Hematopoietic multipotent progenitor cell treated with erythropoietin and hydrocortisone succinate and interleukin-3 and kit ligand, for 4 days (in vitro differentiated cells): Measurements from ENCODE around the gene DLX3.
"Not testable (repeated sequence)": the region's sequence is repeated elsewhere in the genome, so short reads cannot be mapped to it uniquely, and the experiment has no call there.

Experiments
- DNase-seq: peaks from one replicate; pipeline ENCODE4 v3.0.0-alpha.2; 2015

Gene DLX3

DNA sequence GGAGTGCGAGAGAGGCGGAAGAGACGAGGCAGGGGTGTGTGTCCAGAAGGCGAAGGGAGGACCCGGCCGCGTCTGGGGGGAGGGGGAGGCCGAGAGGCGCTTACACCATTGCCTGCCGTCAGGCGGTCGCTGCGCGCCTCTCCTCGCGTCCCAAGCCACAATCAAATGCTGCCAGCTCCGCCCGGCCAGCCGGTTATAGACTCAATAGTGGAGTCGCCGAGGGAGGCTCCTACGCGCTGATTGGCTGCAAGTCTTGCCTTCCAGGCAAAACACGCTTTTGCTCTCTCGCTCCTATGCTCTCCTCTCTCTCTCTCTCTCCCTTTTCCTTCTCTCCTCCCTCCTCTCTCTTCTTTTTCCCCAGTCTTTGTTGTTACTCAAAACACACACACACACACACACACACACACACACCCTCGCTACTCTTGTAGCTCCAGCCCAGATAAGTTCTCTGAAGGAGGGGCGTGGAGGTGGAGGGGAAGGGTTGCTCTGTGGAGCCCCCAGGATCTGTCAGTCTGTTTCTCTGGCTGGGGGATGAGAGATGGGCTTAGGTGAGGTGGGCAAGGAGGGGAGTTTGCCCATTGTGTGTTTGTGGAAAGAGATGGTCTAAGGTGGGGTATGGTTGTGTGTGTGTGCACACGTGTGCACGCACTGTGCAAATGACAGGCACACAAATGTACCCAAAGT, at the start of gene DLX3:
DLX3 (minus strand) TSS at position 170 of the 684 bp plus-strand sequence. CDS start 226 bp downstream, outside the sequence.
- DNase-seq = peak; percentile 76

DNA sequence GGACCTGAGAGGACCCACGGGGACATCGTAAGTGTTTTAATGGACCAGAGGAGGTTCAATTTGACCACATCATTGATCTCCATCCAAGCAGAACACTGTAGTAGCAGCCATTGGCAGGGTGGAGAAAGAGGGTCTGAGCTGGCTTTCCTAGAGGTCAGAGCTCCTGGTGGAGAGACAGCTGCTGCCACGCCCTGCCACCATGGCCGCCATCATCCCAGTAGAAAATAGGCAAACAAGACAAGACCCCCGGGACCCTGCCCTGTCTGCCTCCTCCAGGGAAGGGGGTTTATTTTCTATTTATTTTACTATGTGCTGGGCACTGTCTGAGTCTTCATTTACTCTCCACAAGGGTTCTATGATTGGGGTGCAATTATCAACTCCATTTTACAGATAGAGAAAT, 49.5 kb upstream of the DLX3 start:
- no peak for DNase-seq

DNA sequence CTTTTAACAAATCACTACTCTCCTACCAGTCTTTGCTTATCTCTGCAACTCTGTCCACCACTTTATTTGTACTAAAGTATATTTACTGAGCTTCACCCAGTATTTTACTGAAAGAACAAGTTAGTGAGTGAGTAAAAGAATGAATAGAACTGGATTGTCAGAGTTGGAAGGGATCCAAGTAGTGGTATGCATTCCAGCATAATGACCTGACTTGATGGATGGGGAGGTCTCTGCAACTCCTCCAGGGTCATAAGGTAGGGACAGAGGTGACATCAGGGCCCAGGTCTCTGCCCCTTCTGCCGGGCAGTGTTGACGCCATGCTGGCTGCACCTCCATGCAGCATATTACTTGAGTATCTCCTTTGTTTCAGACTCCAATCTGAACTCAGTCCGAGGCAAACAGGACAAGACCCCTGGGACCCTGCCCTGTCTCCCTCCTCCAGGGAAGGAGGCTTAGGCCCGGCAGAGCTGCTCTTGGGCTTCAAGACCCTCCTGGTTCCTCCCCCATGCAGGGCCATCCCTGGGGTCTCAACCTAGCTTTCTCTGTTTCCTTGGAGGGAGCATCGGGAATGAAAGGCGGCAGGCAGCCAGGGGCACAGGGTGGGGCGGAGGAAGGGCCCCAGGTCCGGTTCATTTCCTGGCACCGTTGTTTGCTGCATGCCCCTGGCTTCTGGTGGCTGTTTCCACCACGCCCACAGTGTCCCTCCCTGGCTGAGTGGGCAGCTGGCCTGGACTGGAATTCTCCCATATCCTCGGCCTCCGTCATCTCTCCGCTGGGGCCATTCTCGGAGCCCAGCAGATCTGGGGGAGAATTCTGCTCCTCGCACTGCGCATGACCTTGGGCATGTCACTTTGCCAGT, 48.5 kb upstream of the DLX3 start:
- no peak for DNase-seq

DNA sequence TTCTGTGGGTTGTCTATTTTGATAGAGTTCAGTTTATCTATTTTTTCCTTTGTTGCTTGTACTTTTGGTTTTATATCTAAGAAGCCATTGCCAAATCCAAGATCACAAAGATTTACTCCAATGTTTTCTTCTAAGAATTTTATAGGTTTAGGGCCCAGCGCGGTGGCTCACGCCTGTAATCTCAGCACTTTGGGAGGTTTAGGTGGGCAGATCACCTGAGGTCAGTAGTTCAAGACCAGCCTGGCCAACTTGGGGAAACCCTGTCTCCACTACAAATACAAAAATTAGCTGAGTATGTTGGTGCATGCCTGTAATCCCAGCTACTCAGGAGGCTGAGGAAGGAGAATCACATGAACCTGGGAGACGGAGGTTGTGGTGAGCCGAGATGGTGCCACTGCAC, 47.2 kb upstream of the DLX3 start:
- no peak for DNase-seq

DNA sequence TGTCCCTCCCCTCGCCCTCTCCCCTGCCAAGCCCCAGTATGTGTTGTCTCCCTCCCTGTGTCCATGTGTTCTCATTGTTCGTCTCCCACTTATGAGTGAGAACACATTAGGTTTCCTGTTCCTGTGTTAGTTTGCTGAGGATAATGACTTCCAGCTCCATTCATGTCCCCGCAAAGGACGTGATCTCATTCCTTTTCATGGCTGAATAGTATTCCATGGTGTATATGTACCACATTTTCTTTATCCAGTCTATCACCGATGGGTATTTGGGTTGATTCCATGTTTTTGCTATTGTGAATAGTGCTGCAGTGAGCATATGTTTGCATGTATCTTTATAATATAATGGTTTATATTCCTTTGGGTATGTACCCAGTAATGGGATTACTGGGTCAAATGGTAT, 45.5 kb upstream of the DLX3 start:
- DNase-seq = not testable (repeated sequence)

DNA sequence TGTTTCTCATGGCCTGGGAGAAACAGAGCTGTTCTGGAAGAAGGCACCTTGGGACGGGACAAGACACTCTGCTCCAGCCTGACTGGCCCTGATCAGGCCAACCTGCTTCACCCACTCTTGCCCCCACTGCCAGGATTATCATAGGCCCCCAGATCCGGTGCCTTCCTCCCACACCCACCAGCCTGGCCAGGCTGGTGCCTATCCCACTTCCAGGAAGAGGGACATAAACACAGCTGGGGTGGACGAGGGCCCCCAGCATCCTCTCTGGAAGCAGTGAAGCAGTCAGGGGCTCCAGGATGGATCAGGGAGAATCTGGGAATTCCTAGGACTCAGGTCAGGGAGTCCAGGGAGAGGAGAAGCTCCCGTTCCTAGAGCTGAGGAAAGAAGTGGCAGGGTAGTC, 44.0 kb upstream of the DLX3 start:
- DNase-seq = no peak

DNA sequence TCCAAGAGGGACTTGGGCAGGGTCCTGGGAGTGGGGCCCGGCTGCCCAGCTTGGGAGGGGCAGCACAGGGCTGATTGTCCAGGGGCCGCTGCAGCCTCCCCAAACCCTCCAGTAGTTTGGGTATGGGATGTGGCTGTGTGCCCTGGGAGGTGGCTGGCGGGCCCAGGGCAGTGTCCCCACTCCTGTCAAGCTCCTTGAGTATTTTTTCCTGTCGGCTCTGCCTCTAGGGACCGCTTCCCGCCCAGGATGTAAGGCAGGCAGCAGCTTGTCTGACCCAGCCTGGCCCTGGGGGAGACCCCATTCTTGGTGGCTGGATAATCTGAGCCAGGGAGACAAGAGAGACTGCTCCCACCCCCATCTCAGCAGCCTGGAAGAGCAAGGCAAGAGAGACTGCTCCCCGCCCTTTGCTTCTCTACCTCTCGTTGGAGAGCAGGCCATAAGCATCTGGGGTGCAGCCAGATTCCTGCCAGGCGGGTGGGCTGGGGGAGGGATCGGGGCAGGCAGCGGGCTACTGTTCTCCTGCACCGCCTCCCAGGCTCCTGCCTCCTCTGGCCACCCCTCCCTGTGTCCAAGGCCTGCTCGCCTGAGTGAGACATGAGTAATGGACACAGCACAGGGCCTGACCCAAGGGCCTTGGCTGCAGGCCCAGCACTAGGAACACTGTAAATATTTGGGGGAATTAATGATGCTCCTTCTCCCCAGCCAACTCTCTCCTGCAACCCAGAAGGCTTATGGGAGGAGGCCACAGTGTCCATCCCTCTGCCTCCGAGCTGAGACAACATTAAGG, 42.5 kb upstream of the DLX3 start:
- DNase-seq = no peak

DNA sequence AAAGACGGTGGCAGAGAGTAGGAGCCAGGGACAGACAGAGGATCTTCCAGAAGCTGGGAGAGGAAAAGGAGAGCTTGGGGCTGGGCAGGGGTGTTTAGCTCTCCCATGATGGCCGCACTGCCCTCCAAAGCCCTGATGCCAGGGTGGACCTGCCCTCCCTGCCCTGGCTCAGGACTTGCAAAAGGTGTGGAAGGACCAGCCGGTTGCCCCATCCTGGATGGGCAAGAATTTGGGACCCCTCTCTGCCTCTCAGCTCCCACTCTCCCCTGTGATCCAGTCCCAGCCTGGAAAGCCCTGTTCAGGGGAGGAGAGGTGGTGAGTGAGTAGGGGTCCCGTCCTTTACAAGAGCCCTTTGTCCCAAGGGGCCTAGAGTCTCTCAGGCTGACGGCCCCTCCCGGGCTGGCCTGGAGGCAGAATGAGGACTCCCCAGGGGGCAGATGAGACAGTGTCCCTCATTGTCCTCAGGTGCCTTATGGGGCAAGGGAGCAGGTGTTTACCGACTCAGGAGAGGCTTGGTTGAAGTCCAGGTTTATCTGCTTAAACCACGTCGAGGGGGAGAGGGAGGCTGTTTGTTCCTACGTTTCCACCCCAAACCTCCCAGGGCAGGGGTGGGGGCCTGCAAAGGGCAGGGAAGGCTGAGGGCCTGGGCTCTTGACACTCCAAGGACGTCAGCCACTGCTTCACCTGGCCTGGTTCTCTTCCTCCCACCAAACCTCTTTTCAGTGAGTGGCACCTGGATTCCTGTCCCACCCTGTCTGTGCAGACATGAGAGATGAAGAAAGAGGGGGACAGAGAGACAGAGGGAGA, 41.6 kb upstream of the DLX3 start:
- DNase-seq = no peak

DNA sequence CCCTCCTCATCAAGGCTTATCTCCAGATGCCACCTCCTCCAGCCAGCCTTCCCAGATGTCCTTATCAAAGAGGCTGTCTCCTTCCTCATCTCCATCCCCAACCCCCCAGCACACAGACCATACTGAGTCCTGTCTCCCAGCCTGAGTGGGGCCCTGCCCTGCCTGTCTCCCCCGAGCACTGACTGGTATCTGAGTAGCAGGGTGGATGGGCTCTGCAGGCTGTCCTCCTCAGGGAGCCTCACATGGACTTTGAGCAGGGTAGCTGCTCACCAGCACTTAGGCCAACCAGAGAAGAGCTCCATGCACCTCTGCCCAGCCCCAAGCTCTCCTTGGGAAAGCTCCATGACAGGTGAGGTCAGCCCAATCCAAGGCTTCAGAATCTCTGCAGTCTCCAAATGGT, 40.9 kb upstream of the DLX3 start:
- DNase-seq = no peak

DNA sequence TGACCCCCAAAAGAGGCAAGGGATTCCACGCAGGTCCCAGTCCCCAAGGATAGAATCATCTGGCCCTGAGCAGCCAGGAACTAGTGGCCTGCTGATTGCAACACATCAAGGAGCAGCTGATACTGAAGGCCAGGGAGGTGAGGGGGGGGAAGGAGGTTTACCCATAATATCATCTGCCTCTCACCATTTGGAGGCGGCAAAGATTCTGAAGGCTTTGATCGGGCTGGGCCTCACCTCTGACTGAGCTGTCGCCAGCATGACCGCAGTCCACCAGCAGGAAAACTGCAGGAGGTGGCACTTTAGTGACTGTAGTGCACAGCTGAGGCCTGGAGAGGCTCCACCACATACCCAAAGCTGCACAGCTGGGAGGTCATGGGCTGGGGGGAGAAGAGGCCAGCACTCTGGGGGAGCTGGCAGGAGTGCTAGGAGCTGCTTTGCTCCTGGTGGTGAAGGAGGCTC, 40.4 kb upstream of the DLX3 start:
- DNase-seq = no peak

DNA sequence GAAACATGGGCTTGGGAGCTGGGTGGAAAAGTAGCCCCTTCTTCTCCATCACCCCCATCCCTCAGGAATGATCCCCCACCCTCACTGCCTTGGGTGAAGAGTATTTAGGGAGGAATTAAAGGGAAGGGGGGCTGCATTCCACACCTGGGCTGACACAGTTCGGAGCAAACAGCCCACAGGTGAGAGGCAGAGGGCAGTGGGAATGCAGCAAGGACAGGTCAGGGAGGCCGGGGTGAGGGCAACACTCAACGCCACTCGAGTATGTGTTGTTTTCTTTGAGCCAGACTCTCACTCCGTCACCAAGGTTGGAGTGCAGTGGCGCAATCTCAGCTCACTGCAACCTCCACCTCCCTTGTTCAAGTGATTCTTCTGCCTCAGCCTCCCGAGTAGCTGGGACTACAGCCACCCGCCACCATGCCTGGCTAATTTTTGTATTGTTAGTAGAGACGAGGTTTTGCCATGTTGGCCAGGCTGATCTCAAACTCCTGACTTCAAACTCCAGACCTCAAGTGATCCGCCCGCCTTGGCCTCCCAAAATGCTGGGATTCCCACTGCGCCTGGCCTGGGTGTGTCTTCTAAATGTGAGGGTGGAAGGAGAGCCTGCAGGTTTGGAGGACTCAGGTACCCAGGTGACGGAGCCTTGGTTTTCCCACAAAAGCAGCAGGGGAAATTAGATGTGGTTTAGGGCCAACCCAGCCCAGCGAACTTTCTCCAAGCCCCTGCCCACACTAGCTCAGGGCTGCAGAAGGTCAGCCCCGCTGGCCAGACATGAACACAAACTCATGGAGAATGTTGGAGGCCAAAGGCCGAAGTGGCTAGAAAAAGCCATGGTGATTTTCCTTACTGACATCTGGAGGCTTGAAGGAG, 39.7 kb upstream of the DLX3 start:
- no peak for DNase-seq

DNA sequence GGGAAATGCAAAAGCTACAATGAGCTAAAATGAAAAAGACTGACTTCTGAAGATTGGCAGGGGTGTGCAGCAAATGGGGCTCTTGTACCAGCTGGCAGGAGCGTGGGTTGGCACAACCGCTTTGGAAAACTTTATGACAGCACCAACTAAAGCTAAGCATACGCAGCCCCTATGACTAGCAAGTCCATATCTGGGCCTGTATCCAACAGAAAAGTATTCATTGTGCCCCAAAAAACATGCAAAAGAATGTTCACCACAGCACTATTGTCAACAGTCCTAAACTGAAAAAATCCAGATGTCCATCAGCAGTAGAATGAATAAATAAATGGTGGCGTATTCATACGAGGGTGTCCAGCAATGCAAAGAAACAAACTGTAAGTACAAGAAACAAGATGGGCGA, 38.3 kb upstream of the DLX3 start:
- DNase-seq = no peak

DNA sequence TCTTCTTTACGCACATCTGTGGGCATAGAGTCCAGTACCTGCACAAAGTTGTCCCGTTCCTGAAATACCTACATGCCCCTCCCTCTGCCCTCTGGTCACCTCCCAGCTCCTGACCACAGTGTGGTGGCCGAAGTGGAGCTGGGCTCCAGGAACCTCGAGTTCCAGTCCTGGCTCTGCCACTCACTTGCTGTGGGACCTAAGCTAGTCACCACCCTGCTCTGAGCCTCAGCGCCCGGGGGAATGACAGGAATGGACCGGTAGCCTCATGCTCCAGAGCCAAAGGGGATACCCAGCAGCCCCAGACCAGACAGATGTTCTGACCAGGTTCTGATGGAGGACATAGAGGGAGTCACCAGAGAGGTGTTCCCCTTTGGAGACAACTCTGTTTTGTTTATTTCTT, 34.2 kb upstream of the DLX3 start:
- DNase-seq = no peak

DNA sequence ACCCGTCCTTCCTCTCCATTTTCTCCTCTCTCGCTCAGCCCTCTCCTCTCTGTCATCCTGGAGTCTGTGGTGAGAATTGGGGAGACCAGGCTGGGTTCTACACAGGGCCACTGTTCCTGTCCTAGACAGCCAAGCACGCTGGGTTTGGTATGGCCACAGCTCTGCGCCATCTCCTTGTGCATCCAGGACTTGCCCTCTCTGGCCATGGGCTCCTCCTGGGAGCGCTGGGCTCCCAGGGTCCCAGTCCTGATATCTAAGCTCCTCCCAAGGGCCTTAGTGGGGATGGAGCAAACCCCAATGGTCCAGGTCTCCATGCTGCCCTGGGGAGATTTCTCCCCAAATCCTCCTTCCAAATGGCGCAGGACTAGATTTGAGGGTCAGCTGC, 33.7 kb upstream of the DLX3 start:
- no peak for DNase-seq

DNA sequence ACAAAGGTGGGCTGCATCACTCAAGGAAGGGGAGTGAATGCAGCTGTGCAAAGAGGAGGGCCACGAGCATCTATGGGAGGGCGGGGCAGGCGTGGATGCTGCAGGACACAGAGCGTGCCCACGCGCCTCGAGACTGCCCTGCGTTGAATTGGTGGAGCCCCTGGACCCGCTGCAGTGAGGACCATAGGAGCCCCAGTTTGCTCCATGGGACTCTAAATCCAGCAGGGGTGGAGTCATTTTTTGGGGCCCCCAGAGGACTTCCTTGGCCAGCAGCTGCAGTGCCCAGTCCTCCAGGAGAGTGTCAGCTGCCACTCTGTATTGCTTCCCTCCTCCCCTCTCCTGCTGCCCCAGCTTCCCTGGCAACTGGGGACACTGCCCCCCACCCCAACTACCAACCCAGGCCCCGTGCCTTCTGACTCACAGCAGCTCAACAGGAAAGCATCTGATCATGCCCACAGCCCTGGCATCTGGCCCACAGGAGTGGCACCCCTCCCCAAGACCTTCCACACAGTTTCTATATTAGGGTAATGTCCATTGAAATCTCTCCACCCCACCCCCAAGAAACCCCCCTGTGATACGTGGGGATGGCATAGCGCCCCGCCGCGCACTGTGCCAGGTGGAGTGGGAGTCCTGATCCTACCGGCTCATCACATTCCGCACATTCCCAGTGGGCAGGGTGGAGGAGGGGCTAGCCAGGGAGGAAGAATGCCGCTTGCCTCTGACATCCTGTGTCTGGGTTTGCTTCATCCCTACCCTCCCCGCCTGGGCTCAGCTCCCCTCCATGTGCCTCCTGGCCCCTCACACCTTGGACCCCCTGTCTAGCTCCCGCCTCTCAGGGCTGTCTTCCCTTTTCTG, 33.1 kb upstream of the DLX3 start:
- peak; percentile 54 for DNase-seq

DNA sequence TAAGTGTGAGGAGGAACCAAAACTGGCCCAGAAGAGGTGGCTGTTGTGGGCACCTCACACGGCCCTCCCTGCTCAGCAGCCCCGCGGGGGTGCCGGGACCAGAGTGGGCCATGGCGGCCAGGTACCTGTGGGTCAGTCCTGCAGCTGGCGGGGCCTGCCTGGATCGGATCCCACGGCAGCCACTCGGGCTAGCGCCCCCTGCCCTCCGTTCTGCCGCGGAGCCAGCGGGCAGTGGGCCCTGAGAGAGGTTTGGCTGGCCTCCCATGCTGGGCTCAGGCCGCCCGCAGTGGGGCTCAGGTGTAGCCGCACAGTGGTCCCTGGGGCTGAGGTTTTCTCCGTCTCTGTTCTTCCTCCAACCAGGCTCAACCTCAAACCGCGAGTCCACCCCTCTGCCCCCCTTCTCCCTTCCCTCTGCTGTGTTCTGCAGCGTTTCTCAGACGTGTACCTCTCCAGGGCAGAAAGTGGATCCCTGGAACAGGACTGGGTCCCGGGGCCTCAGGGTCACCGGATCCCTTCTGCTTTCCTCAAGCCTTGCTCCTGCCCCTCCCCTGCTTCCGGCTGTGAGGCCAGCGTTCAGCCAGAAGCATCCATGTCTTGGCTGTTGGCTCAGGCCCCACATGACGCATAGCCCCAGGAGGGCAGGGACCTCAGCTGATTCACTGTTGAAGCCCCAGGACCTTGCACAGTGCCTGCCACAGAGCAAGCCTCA, 32.3 kb upstream of the DLX3 start:
- DNase-seq = peak; percentile 35

DNA sequence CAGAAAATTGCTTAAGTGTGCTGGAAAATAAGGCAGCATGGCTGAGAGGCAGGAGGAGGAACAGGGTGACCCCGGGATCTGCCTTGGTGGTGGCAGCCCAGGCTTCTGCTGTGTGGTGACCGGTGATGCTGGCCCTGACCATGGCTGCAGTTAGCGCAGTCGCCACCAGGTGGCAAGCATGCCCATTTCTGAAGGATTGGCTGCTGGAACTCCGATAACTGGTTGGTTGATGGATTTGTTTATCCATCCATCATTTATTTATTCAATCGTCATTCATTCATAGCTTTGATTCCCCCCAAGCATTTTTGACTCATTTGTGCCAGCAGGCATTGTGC, 31.8 kb upstream of the DLX3 start:
- DNase-seq = peak; percentile 72

DNA sequence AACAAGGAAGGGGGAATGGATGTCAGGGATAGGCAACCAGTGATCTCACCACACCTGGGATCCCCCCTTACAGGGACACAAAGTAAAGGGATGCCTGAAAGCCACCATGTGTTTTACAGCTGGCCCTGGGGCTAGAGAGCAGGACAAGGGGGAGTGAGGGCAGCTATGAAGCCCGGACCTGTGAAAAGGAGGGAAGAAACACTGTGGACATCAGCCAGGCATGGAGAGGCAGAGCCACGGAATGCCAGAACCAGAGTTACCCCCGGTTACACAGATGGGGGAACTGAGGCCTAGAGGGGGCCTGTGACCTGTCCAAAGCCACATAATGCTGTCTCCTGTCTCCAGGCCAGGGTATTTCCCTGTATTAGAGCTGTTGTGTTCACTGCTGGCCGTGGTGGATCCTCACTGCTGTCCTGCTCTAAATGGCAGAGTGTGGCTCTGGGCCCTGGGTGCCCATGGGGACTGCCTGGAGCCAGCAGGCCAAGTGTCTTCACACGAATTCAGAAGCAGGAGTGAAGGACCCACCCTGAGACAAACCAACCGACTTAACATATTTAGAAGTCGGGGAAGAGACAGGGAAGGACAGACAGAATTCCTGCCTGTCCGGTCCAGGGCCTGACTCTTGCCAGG, 31.1 kb upstream of the DLX3 start:
- DNase-seq = no peak

DNA sequence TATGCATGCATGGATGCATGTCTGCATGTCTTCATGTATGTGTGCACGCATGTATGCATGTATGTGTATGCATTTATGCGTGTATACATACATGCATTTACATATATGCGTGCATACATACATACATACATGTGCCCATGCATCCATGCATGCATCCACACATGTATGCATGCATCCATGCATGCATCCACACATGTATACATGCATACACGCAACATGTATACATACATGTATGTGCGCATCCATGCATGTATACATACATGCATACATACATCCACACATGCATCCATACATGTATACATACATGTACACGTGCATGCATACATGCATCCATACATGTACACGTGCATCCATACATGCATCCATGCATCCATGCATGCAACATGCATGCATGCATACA, 29.8 kb upstream of the DLX3 start:
- DNase-seq = no peak

DNA sequence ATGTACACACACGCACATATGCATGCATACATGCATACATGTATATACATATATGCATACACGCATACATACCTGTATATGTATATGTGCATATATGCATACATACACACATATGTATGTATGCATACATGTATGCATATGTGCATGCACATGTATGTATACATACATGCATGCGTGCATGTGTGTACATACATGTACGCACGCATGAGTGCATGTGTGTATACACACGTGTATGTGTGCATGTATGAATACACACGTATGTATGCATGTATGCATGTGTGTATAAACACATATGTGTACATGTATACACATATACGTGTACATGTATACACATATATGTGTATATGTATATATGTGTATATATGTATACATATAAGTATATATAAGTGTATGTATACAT, 28.5 kb upstream of the DLX3 start:
- no peak for DNase-seq
